ENCODE results near the gene PMVK.

Gene PMVK

GRCh38 chr1:154902938-154903566 is 33.5 kb downstream of the PMVK start:
- no peaks in the 10 kb centered on the region for H3K4me1 ChIP-seq (ENCODE audit: insufficient read depth, poor library complexity, severe bottlenecking)
- TF ChIP-seq, protein P1, sequence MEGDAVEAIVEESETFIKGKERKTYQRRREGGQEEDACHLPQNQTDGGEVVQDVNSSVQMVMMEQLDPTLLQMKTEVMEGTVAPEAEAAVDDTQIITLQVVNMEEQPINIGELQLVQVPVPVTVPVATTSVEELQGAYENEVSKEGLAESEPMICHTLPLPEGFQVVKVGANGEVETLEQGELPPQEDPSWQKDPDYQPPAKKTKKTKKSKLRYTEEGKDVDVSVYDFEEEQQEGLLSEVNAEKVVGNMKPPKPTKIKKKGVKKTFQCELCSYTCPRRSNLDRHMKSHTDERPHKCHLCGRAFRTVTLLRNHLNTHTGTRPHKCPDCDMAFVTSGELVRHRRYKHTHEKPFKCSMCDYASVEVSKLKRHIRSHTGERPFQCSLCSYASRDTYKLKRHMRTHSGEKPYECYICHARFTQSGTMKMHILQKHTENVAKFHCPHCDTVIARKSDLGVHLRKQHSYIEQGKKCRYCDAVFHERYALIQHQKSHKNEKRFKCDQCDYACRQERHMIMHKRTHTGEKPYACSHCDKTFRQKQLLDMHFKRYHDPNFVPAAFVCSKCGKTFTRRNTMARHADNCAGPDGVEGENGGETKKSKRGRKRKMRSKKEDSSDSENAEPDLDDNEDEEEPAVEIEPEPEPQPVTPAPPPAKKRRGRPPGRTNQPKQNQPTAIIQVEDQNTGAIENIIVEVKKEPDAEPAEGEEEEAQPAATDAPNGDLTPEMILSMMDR (IDR thresholded peaks at IDR 0.05; ENCODE audit: poor library complexity, severe bottlenecking) = no peak
- ATAC-seq (ENCODE audit: low read depth) = no peak

GRCh38 chr1:154901591-154901990 is 34.9 kb downstream of the PMVK start:
- Histone ChIP-seq H3K27ac (ENCODE audit: poor library complexity, severe bottlenecking) (no peak overlapping the region), H3K4me3 (ENCODE audit: severe bottlenecking) (no peak overlapping the region), H3K4me1 (ENCODE audit: insufficient read depth, poor library complexity, severe bottlenecking) (no peaks in the 10 kb centered on the region), H3K36me3 (ENCODE audit: low read depth) (no peaks in the 10 kb centered on the region), H3K27me3 (ENCODE audit: insufficient read depth, poor library complexity, severe bottlenecking) (no peaks in the 10 kb centered on the region), H3K9me3 (ENCODE audit: severe bottlenecking) (no peaks in the 10 kb centered on the region)
- no peak for ATAC-seq (ENCODE audit: low read depth)
- DNase-seq (ENCODE audit: low spot score) = no peak
- TF ChIP-seq, protein P1 (IDR thresholded peaks at IDR 0.05; ENCODE audit: poor library complexity, severe bottlenecking) = no peak

More at GRCh38 chr1:154902938-154903566, 33.5 kb downstream of the PMVK start:
- Histone ChIP-seq H3K27me3 (ENCODE audit: insufficient read depth, poor library complexity, severe bottlenecking) (no peaks in the 10 kb centered on the region), H3K4me3 (ENCODE audit: severe bottlenecking) (no peak overlapping the region), H3K36me3 (ENCODE audit: low read depth) (no peaks in the 10 kb centered on the region), H3K27ac (ENCODE audit: poor library complexity, severe bottlenecking) (no peak overlapping the region), H3K9me3 (ENCODE audit: severe bottlenecking) (no peaks in the 10 kb centered on the region)
- no peak for DNase-seq (ENCODE audit: low spot score)

- no peak for ATAC-seq (ENCODE audit: low read depth)
- TF ChIP-seq, protein P1 (IDR thresholded peaks at IDR 0.05; ENCODE audit: poor library complexity, severe bottlenecking) = no peak
These were observed 37.5 kb downstream of the PMVK start for GRCh38 chr1:154899041-154899440.

DNA sequence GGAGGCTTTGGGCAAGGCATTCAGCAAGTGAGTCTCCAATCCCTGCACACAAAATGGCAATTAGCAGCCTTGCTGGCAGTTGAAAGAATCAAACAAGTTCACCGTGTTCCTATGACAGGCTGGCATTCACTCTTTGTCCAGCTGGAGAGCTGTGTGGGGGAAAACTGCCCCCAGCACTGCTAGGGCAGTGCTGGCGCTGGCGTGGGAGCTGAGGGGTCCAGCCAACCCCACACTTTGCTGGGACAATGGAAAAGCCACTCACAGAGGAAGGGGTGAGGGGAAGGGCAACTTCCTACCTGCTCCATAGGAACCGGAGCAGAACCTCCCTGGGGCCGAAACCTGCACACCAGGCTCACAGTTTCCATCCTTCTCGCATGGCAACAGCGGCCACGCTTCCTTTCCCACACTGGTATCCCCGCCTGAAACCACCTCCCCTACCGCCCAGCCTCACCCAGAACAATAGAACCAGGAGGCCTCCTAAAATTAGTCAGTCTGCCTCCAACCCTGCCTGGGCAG is 39.7 kb downstream of the PMVK start:
- Histone ChIP-seq H3K36me3 (ENCODE audit: low read depth) (no peaks in the 10 kb centered on the region), H3K27ac (ENCODE audit: poor library complexity, severe bottlenecking) (no peak overlapping the region), H3K4me3 (ENCODE audit: severe bottlenecking) (no peak overlapping the region), H3K27me3 (ENCODE audit: insufficient read depth, poor library complexity, severe bottlenecking) (peaks cover 8% of the 10 kb centered on the region), H3K9me3 (ENCODE audit: severe bottlenecking) (no peaks in the 10 kb centered on the region), H3K4me1 (ENCODE audit: insufficient read depth, poor library complexity, severe bottlenecking) (no peaks in the 10 kb centered on the region)
- TF ChIP-seq, protein P1 (IDR thresholded peaks at IDR 0.05; ENCODE audit: poor library complexity, severe bottlenecking) = no peak
- no peak for DNase-seq (ENCODE audit: low spot score)
- ATAC-seq (ENCODE audit: low read depth) = no peak

More at GRCh38 chr1:154899041-154899440, 37.5 kb downstream of the PMVK start:
- Histone ChIP-seq H3K27ac (ENCODE audit: poor library complexity, severe bottlenecking) (no peak overlapping the region), H3K4me3 (ENCODE audit: severe bottlenecking) (no peak overlapping the region), H3K27me3 (ENCODE audit: insufficient read depth, poor library complexity, severe bottlenecking) (peaks cover 3% of the 10 kb centered on the region), H3K9me3 (ENCODE audit: severe bottlenecking) (no peaks in the 10 kb centered on the region), H3K36me3 (ENCODE audit: low read depth) (no peaks in the 10 kb centered on the region), H3K4me1 (ENCODE audit: insufficient read depth, poor library complexity, severe bottlenecking) (no peaks in the 10 kb centered on the region)
- no peak for DNase-seq (ENCODE audit: low spot score)

GRCh38 chr1:154895798-154896197 is 40.7 kb downstream of the PMVK start:
- no peaks in the 10 kb centered on the region for H3K9me3 ChIP-seq (ENCODE audit: severe bottlenecking)

More at GRCh38 chr1:154895798-154896197, 40.7 kb downstream of the PMVK start:
- TF ChIP-seq, protein P1 (IDR thresholded peaks at IDR 0.05; ENCODE audit: poor library complexity, severe bottlenecking) = no peak
- peaks cover 11% of the 10 kb centered on the region for H3K27me3 ChIP-seq (ENCODE audit: insufficient read depth, poor library complexity, severe bottlenecking)
- no peak overlapping the region for H3K4me3 ChIP-seq (ENCODE audit: severe bottlenecking)
- no peaks in the 10 kb centered on the region for H3K4me1 ChIP-seq (ENCODE audit: insufficient read depth, poor library complexity, severe bottlenecking)
- DNase-seq (ENCODE audit: low spot score) (no peak), ATAC-seq (ENCODE audit: low read depth) (no peak)
- H3K27ac ChIP-seq (ENCODE audit: poor library complexity, severe bottlenecking) = no peak overlapping the region
- no peaks in the 10 kb centered on the region for H3K36me3 ChIP-seq (ENCODE audit: low read depth)

All from RWPE2 (cell line).